ENCODE data around the gene ZFTA. TPM values are rescaled to one million over a fixed set of nuclear protein-coding genes. Genes with fewer than 3 reads are reported as not detected.

Gene ZFTA
- total and polyA plus RNA-seq, 2 experiments from 2014 or later, result 8.3 to 36.6 TPM

- Histone ChIP-seq H3K9me2 (ENCODE audit: insufficient read depth) (no peaks in the 10 kb centered on the region), H3K4me3 (no peak overlapping the region)
- peaks cover 40% of the 10 kb centered on the region for H3K36me3 Mint-ChIP-seq (ENCODE audit: low read depth)
Measured at GRCh38 chr11:63749624-63750023, 19.0 kb downstream of the ZFTA start.

More at GRCh38 chr11:63749624-63750023, 19.0 kb downstream of the ZFTA start:
- no peak overlapping the region for H3K27ac Mint-ChIP-seq
- ATAC-seq (no peak), DNase-seq (ENCODE audit: low spot score) (no peak)
- peaks cover 8% of the 10 kb centered on the region for H3K27me3 Mint-ChIP-seq (ENCODE audit: insufficient read depth, low read depth, poor library complexity)
- H3K4me3 Mint-ChIP-seq, result no peak overlapping the region
- H3K36me3 ChIP-seq (ENCODE audit: insufficient read depth), result peaks cover 25% of the 10 kb centered on the region
- H3K79me2 ChIP-seq (replicated peaks; ENCODE audit: insufficient read depth), result peaks cover 51% of the 10 kb centered on the region
- H4K20me1 ChIP-seq (replicated peaks; ENCODE audit: insufficient read depth), result peaks cover 33% of the 10 kb centered on the region
- no peak overlapping the region for H2AFZ ChIP-seq
- H3K4me1 ChIP-seq (ENCODE audit: insufficient read depth), result peaks cover 11% of the 10 kb centered on the region
- TF ChIP-seq ETS1 (IDR thresholded peaks at IDR 0.05) (no peak), EZH2 (IDR thresholded peaks at IDR 0.05; ENCODE audit: low read depth, unreplicated experiment) (no peak), CTCF (conservative IDR thresholded peaks at IDR 0.05; ENCODE audit: low read depth in 2 of 2) (no peak), ZNF114 (CRISPR knock-in tag; IDR thresholded peaks at IDR 0.05) (no peak), EZH2phosphoT487 (IDR thresholded peaks at IDR 0.05; ENCODE audit: unreplicated experiment) (no peak), NANOG (IDR thresholded peaks at IDR 0.05; ENCODE audit: borderline replicate concordance) (no peak), STAT1 (IDR thresholded peaks at IDR 0.05; ENCODE audit: unreplicated experiment) (no peak), REST (IDR thresholded peaks at IDR 0.05; ENCODE audit: unreplicated experiment) (no peak), JUNB (IDR thresholded peaks at IDR 0.05; ENCODE audit: unreplicated experiment) (no peak), ZNF331 (CRISPR knock-in tag; IDR thresholded peaks at IDR 0.05; ENCODE audit: low read depth) (no peak), CREB1 (CRISPR knock-in tag; IDR thresholded peaks at IDR 0.05; ENCODE audit: low read depth) (no peak), POLR2AphosphoS5 (IDR thresholded peaks at IDR 0.05; ENCODE audit: low read depth) (no peak)
- H3K4me2 ChIP-seq, result no peak overlapping the region
- H3K27ac ChIP-seq (ENCODE audit: low read depth), result no peak overlapping the region
- H3F3A ChIP-seq (replicated peaks; ENCODE audit: low read depth), result peaks cover 2% of the 10 kb centered on the region
- peaks cover 13% of the 10 kb centered on the region; the same call in 2 of the 3 replicates for H3K4me1 Mint-ChIP-seq
- no peaks in the 10 kb centered on the region for H3K9me3 Mint-ChIP-seq
- H3K27me3 ChIP-seq (ENCODE audit: insufficient read depth), result no peaks in the 10 kb centered on the region

All from GM23338 (cell line).